Measurements from ENCODE around the gene AMELX.

- no peak for TF ChIP-seq POLR2AphosphoS5 (IDR thresholded peaks at IDR 0.05; ENCODE audit: borderline replicate concordance, low read depth, low read length)
- no peak for TF ChIP-seq EZH2 (IDR thresholded peaks at IDR 0.05)
Observed at GRCh38 chrX:11272863-11273262, 20.4 kb upstream of the AMELX start.

Data from SK-N-MC (cell line).